CD14-positive monocyte (primary cell): ENCODE results near the gene ANKRD44. TPM values are rescaled to one million over a fixed set of nuclear protein-coding genes. Genes with fewer than 3 reads are reported as not detected.
"Not testable (repeated sequence)": the region's sequence is repeated elsewhere in the genome, so short reads cannot be mapped to it uniquely, and the experiment has no call there.

Experiments
- DNase-seq, 3 donors: peaks; one replicate each; pipeline ENCODE4 v3.0.0-alpha.2; 2011 to 2022
- H2AFZ ChIP-seq: 2 replicates; pipeline ENCODE4 v1.6.0; 2012; ENCODE audit warnings: mild to moderate bottlenecking, low read depth, low read length, inconsistent platforms; ENCODE audit not compliant: insufficient read depth, poor library complexity, severe bottlenecking
- H3K27ac ChIP-seq, 2 donors: 1 replicate in 1 of 2; 2 replicates in 1 of 2; pipeline ENCODE4 v1.5.1; 2012 to 2013; ENCODE audit warnings: low read length in 2 of 2, control low read depth in 1 of 2, inconsistent platforms in 1 of 2, low read depth in 1 of 2, mild to moderate bottlenecking in 1 of 2
- H3K27me3 ChIP-seq, 2 donors: one replicate each; pipeline versions ENCODE4 v1.6.0 to v1.6.1; 2011 to 2013; ENCODE audit warnings: low read length in 2 of 2; ENCODE audit not compliant: control insufficient read depth in 2 of 2, insufficient read depth in 2 of 2
- H3K36me3 ChIP-seq, 2 donors: replicated peaks in 1 of 2; 1 replicate in 1 of 2; 2 replicates in 1 of 2; pipeline versions ENCODE4 v1.5.1 to v1.6.1; 2012 to 2013; ENCODE audit warnings: low read length in 2 of 2, control low read depth in 1 of 2, inconsistent platforms in 1 of 2, mild to moderate bottlenecking in 1 of 2; ENCODE audit not compliant: insufficient read depth in 2 of 2, control insufficient read depth in 1 of 2
- H3K4me1 ChIP-seq, 2 donors: 1 replicate in 1 of 2; 2 replicates in 1 of 2; pipeline versions ENCODE4 v1.5.1 to v1.6.1; 2012 to 2013; ENCODE audit warnings: low read length in 2 of 2, control low read depth in 1 of 2, inconsistent platforms in 1 of 2, mild to moderate bottlenecking in 1 of 2, moderate library complexity in 1 of 2; ENCODE audit not compliant: insufficient read depth in 2 of 2, control insufficient read depth in 1 of 2
- H3K4me2 ChIP-seq: replicated peaks from 2 replicates; pipeline ENCODE3; 2012; ENCODE audit warnings: low read length, moderate library complexity, mild to moderate bottlenecking; ENCODE audit not compliant: poor library complexity, severe bottlenecking; ENCODE audit errors: extremely low read depth
- H3K4me3 ChIP-seq, 3 experiments: fragments of 200-600 bp in 1 of 3; sonication (generic) in 1 of 3; replicated peaks in 1 of 3; 1 replicate in 2 of 3; 2 replicates in 1 of 3; pipeline ENCODE4 v1.5.1; 2011 to 2013; ENCODE audit warnings: low read length in 3 of 3, mild to moderate bottlenecking in 3 of 3, control low read depth in 2 of 3, low read depth in 2 of 3, inconsistent platforms in 1 of 3, moderate library complexity in 1 of 3
- H3K79me2 ChIP-seq: 2 replicates; pipeline ENCODE4 v1.6.0; 2012; ENCODE audit warnings: mild to moderate bottlenecking, control low read depth, inconsistent platforms, low read length, moderate library complexity; ENCODE audit not compliant: insufficient read depth
- H3K9ac ChIP-seq: 2 replicates; pipeline ENCODE4 v1.6.0; 2017; ENCODE audit warnings: low read length, mild to moderate bottlenecking; ENCODE audit not compliant: insufficient read depth, poor library complexity, severe bottlenecking
- H3K9me3 ChIP-seq, 2 donors: replicated peaks in 1 of 2; 1 replicate in 1 of 2; 2 replicates in 1 of 2; pipeline versions ENCODE4 v1.5.1 to v1.6.1; 2012 to 2013; ENCODE audit warnings: low read length in 2 of 2, control low read depth in 1 of 2; ENCODE audit not compliant: control insufficient read depth in 1 of 2, insufficient read depth in 1 of 2
- H4K20me1 ChIP-seq: 2 replicates; pipeline ENCODE4 v1.6.0; 2012; ENCODE audit warnings: mild to moderate bottlenecking, low read length, control low read depth, moderate library complexity; ENCODE audit not compliant: insufficient read depth
- H3K27ac Mint-ChIP-seq, 7 donors: one replicate each; pipeline ENCODE4 v1.8.0; 2020; ENCODE audit warnings: mild to moderate bottlenecking in 7 of 7, mixed read lengths in 7 of 7, moderate library complexity in 6 of 7, inconsistent platforms in 2 of 7
- H3K27me3 Mint-ChIP-seq, 3 donors: one replicate each; pipeline ENCODE4 v1.8.0; 2021 to 2022; ENCODE audit warnings: low read depth in 3 of 3, mild to moderate bottlenecking in 3 of 3, mixed read lengths in 3 of 3, moderate library complexity in 3 of 3, inconsistent platforms in 1 of 3
- H3K36me3 Mint-ChIP-seq, 2 donors: one replicate each; pipeline ENCODE4 v1.8.0; 2020; ENCODE audit warnings: mixed read lengths in 2 of 2, inconsistent platforms in 1 of 2, mild to moderate bottlenecking in 1 of 2
- H3K4me1 Mint-ChIP-seq: one replicate; pipeline ENCODE4 v1.8.0; 2020; ENCODE audit warnings: mild to moderate bottlenecking, mixed read lengths
- H3K4me3 Mint-ChIP-seq, 2 donors: one replicate each; pipeline ENCODE4 v1.8.0; 2020; ENCODE audit warnings: mild to moderate bottlenecking in 2 of 2, mixed read lengths in 2 of 2, moderate library complexity in 1 of 2
- H3K9me3 Mint-ChIP-seq, 7 donors: one replicate each; pipeline ENCODE4 v1.8.0; 2020 to 2022; ENCODE audit warnings: mixed read lengths in 7 of 7, mild to moderate bottlenecking in 6 of 7, moderate library complexity in 6 of 7, inconsistent platforms in 2 of 7
- CTCF ChIP-seq: fragments of 200-600 bp; IDR thresholded peaks from one replicate; pipeline ENCODE4 v1.8.0; 2022; ENCODE audit warnings: antibody characterized with exemption, mild to moderate bottlenecking
- WGBS: methylation state at CpG from one replicate; pipeline ENCODE4 v1.1.5; 2013; ENCODE audit warnings: missing lambda C conversion rate; ENCODE audit not compliant: insufficient coverage; 5-methylcytosine and 5-hydroxymethylcytosine counted together
- intact Hi-C, 2 donors: fragments of 100-400 bp; cut with micrococcal nuclease; formaldehyde crosslinking; loops; one replicate each; pipeline versions ENCODE4 v1.15.0 to v1.15.1; 2023
- polyA plus RNA-seq, 3 donors: library from polyadenylated mRNA; depleted of rRNA in 1 of 3; unstranded in 2 of 3; stranded (reverse) in 1 of 3; fragments of 300-500 nt in 2 of 3; fragments of >200 nt in 1 of 3; fragmentation: Illumina TruSeq in 2 of 3; gene quantifications; 1 replicate in 2 of 3; 2 replicates in 1 of 3; pipeline ENCODE4 v1.2.3, GENCODE V29; 2012 to 2021

Gene ANKRD44
- polyA plus RNA-seq, 3 donors = 55.7 to 91.9 (median 64.9) TPM

GRCh38 chr2:197011021-197011417 is 299.6 kb downstream of the ANKRD44 start:
- Mint-ChIP-seq H3K27ac (no peak overlapping the region), H3K36me3 (peaks cover 74 to 93% of the 10 kb centered on the region in 2 donors), H3K4me1 (no peaks in the 10 kb centered on the region), H3K9me3 (peaks cover 0 to 3% (median 0%) of the 10 kb centered on the region in 7 donors), H3K27me3 (no peaks in the 10 kb centered on the region), H3K4me3 (no peak overlapping the region)
- Histone ChIP-seq H3K4me2 (no peak overlapping the region), H3K27me3 (no peaks in the 10 kb centered on the region), H3K79me2 (no peaks in the 10 kb centered on the region), H3K36me3 (peaks cover 61 to 100% of the 10 kb centered on the region in 2 donors), H3K9me3 (no peaks in the 10 kb centered on the region), H3K4me3 (no peak overlapping the region), H4K20me1 (peaks cover 8% of the 10 kb centered on the region), H2AFZ (no peak overlapping the region), H3K9ac (no peak overlapping the region), H3K4me1 (no peaks in the 10 kb centered on the region), H3K27ac (no peak overlapping the region)
- DNase-seq = no peak
- intact Hi-C loops = loop anchor here (10.0 kb wide), 2 partner anchors 364 to 374 kb away; no protein-coding TSS in a partner anchor
- no CpG with 5 or more reads among the region's 2 CpGs for WGBS
- TF ChIP-seq CTCF = no peak

GRCh38 chr2:197010200-197011020 is 300.2 kb downstream of the ANKRD44 start:
- TF ChIP-seq CTCF = no peak
- H3K4me1 Mint-ChIP-seq = no peaks in the 10 kb centered on the region
- no peaks in the 10 kb centered on the region for H3K9me3 ChIP-seq
- H3K27ac ChIP-seq = no peak overlapping the region
- no peak overlapping the region for H3K4me3 Mint-ChIP-seq
- no peak overlapping the region for H3K4me2 ChIP-seq
- no peak overlapping the region for H3K9ac ChIP-seq
- H3K27me3 Mint-ChIP-seq = no peaks in the 10 kb centered on the region
- H4K20me1 ChIP-seq = peaks cover 2% of the 10 kb centered on the region
- H3K79me2 ChIP-seq = no peaks in the 10 kb centered on the region
- WGBS = 94% methylated on average over 21 of the region's 23 CpGs
- no peak overlapping the region for H3K27ac Mint-ChIP-seq
- DNase-seq = no peak
- intact Hi-C loops = loop anchor here (10.0 kb wide), 2 partner anchors 364 to 374 kb away; no protein-coding TSS in a partner anchor
- no peaks in the 10 kb centered on the region for H3K27me3 ChIP-seq
- H3K4me1 ChIP-seq = no peaks in the 10 kb centered on the region
- H3K36me3 ChIP-seq = peaks cover 66 to 100% of the 10 kb centered on the region in 2 donors
- no peak overlapping the region for H3K4me3 ChIP-seq
- H3K9me3 Mint-ChIP-seq = peaks cover 0 to 5% (median 0%) of the 10 kb centered on the region in 7 donors
- peaks cover 74 to 93% of the 10 kb centered on the region in 2 donors for H3K36me3 Mint-ChIP-seq
- no peak overlapping the region for H2AFZ ChIP-seq

- H3K27me3 ChIP-seq, DNase-seq, H3K27ac ChIP-seq, H3K79me2 ChIP-seq, H3K4me1 ChIP-seq, H3K4me3 Mint-ChIP-seq, H3K9ac ChIP-seq, H3K4me1 Mint-ChIP-seq, intact Hi-C loops, H2AFZ ChIP-seq, H3K27me3 Mint-ChIP-seq, H3K9me3 Mint-ChIP-seq, H4K20me1 ChIP-seq, H3K9me3 ChIP-seq, H3K4me2 ChIP-seq, H3K4me3 ChIP-seq: not testable (repeated sequence)
- 98% methylated on average over 12 of the region's 13 CpGs for WGBS
- Mint-ChIP-seq H3K36me3 (peaks cover 72 to 85% of the 10 kb centered on the region in 2 donors), H3K27ac (peak overlapping the region in 2 of 7 donors; percentile 60 to 69)
- peaks cover 73 to 95% of the 10 kb centered on the region in 2 donors for H3K36me3 ChIP-seq
These were observed 301.7 kb downstream of the ANKRD44 start for GRCh38 chr2:197008741-197009341.
